Lung (tissue), 12 donors: ENCODE results near the gene STC2. TPM values are rescaled to one million over a fixed set of nuclear protein-coding genes. Genes with fewer than 3 reads are reported as not detected.
A peak's percentile ranks its signal among the peaks of the same experiment; 100 is the strongest.

Source experiments
- ATAC-seq: fragments of 200-7000 bp; cut with Tn5 transposase; one replicate; pipeline ENCODE4 v1.9.1; 2020; ENCODE audit warnings: moderate number of reproducible peaks; ENCODE audit not compliant: insufficient read depth, low FRiP score
- DNase-seq, 3 donors: peaks; one replicate each; pipeline ENCODE4 v3.0.0-alpha.2; 2013 to 2017
- H3K27ac ChIP-seq, 2 donors: one replicate each; pipeline ENCODE4 v1.5.1; 2013; ENCODE audit warnings: mild to moderate bottlenecking in 2 of 2, moderate library complexity in 2 of 2, control low read depth in 1 of 2, inconsistent platforms in 1 of 2, low read depth in 1 of 2, low read length in 1 of 2
- H3K27me3 ChIP-seq, 3 donors: one replicate each; pipeline ENCODE4 v1.5.1; 2013; ENCODE audit warnings: low read length in 2 of 3; ENCODE audit not compliant: control insufficient read depth in 3 of 3, insufficient read depth in 3 of 3
- H3K36me3 ChIP-seq, 4 donors: one replicate each; pipeline ENCODE4 v1.5.1; 2013; ENCODE audit warnings: low read length in 4 of 4, mild to moderate bottlenecking in 1 of 4, moderate library complexity in 1 of 4; ENCODE audit not compliant: control insufficient read depth in 4 of 4, insufficient read depth in 4 of 4
- H3K4me1 ChIP-seq, 5 donors: one replicate each; pipeline ENCODE4 v1.5.1; 2013; ENCODE audit warnings: low read length in 5 of 5, mild to moderate bottlenecking in 2 of 5, moderate library complexity in 1 of 5; ENCODE audit not compliant: control insufficient read depth in 5 of 5, insufficient read depth in 5 of 5
- H3K4me3 ChIP-seq: one replicate; pipeline ENCODE4 v1.5.1; 2013; ENCODE audit warnings: mild to moderate bottlenecking, control low read depth, moderate library complexity
- H3K9ac ChIP-seq, 2 donors: one replicate each; pipeline ENCODE4 v1.5.1; 2013; ENCODE audit warnings: low read length in 2 of 2, control low read depth in 1 of 2; ENCODE audit not compliant: insufficient read depth in 1 of 2
- H3K9me3 ChIP-seq, 4 donors: one replicate each; pipeline ENCODE4 v1.5.1; 2013; ENCODE audit warnings: low read length in 3 of 4, mild to moderate bottlenecking in 1 of 4, moderate library complexity in 1 of 4; ENCODE audit not compliant: control insufficient read depth in 4 of 4, insufficient read depth in 3 of 4
- CTCF ChIP-seq: IDR thresholded peaks from 2 replicates; pipeline ENCODE4 v1.5.1; 2012; ENCODE audit warnings: mild to moderate bottlenecking; ENCODE audit errors: control extremely low read depth, extremely low read depth
- WGBS, 2 donors: extraction: QIAGEN DNeasy Blood & Tissue Kit; methylation state at CpG; one replicate each; pipeline ENCODE4 v1.1.7; 2013; 5-methylcytosine and 5-hydroxymethylcytosine counted together
- polyA plus RNA-seq, 2 donors: library from polyadenylated mRNA; stranded (reverse); fragments of 200-250 nt; gene quantifications; one replicate each; pipeline ENCODE4 v1.2.1, GENCODE V29; 2013
- total RNA-seq, 2 donors: library from RNA; depleted of rRNA in 1 of 2; stranded (reverse); fragments of >200 nt in 1 of 2; gene quantifications; one replicate each; pipeline ENCODE4 v1.2.1, GENCODE V29; 2014 to 2021
- donor health status: control.
- donor health status: control.
- donor health status: Bipolar disorder and iron deficiency.
- donor health status: healthy.
- donor health status: DM: yes; HTN: yes; CAD: no.

Gene STC2
- total and polyA plus RNA-seq, 4 donors = 3.1 to 18.1 (median 8.4) TPM

GRCh38 chr5:173282916-173283315 is 45.3 kb downstream of the STC2 start:
- TF ChIP-seq CTCF = no peak
- H3K36me3 ChIP-seq = no peaks in the 10 kb centered on the region
- H3K9ac ChIP-seq = no peak overlapping the region
- no peak overlapping the region for H3K27ac ChIP-seq
- DNase-seq (no peak), ATAC-seq (no peak)
- WGBS, 2 donors = 80 to 85% methylated on average over 10 of the region's 10 CpGs
- H3K9me3 ChIP-seq = peaks cover 0 to 7% (median 0%) of the 10 kb centered on the region in 4 donors
- H3K4me1 ChIP-seq = peaks cover 0 to 4% (median 0%) of the 10 kb centered on the region in 5 donors
- no peak overlapping the region for H3K4me3 ChIP-seq
- peaks cover 0 to 21% (median 15%) of the 10 kb centered on the region in 3 donors for H3K27me3 ChIP-seq

- H3K36me3 ChIP-seq = no peaks in the 10 kb centered on the region
Observed at GRCh38 chr5:173281910-173282309, 46.3 kb downstream of the STC2 start.

GRCh38 chr5:173279166-173279565 is 49.0 kb downstream of the STC2 start:
- Histone ChIP-seq H3K4me3 (no peak overlapping the region), H3K4me1 (peaks cover 0 to 5% (median 3%) of the 10 kb centered on the region in 5 donors), H3K9me3 (peaks cover 0 to 7% (median 0%) of the 10 kb centered on the region in 4 donors), H3K9ac (no peak overlapping the region), H3K27me3 (peaks cover 0 to 14% (median 8%) of the 10 kb centered on the region in 3 donors), H3K27ac (peak overlapping the region in 1 of 2 donors; percentile 58), H3K36me3 (no peaks in the 10 kb centered on the region)
- no peak for ATAC-seq
- TF ChIP-seq CTCF = no peak
- DNase-seq = no peak
- WGBS, 2 donors = 94 to 95% methylated on average over 5 of the region's 5 CpGs

More at GRCh38 chr5:173281910-173282309, 46.3 kb downstream of the STC2 start:
- no peak for TF ChIP-seq CTCF
- DNase-seq (peak in 2 of 3 donors; percentile 37 to 47), ATAC-seq (no peak)
- WGBS, 2 donors = 23 to 25% methylated on average over 6 of the region's 6 CpGs
- peaks cover 0 to 4% (median 3%) of the 10 kb centered on the region in 5 donors for H3K4me1 ChIP-seq
- H3K27ac ChIP-seq = no peak overlapping the region
- H3K4me3 ChIP-seq = no peak overlapping the region
- H3K9me3 ChIP-seq = peaks cover 0 to 7% (median 0%) of the 10 kb centered on the region in 4 donors
- peaks cover 0 to 20% (median 15%) of the 10 kb centered on the region in 3 donors for H3K27me3 ChIP-seq
- H3K9ac ChIP-seq = no peak overlapping the region

- 84 to 85% methylated on average over 5 of the region's 5 CpGs for WGBS, 2 donors
- Histone ChIP-seq H3K9me3 (peaks cover 0 to 3% (median 0%) of the 10 kb centered on the region in 4 donors), H3K9ac (no peak overlapping the region), H3K4me3 (no peak overlapping the region), H3K27ac (peak overlapping the region in 1 of 2 donors; percentile 58), H3K27me3 (peaks cover 0 to 12% (median 6%) of the 10 kb centered on the region in 3 donors), H3K4me1 (peaks cover 0 to 5% (median 0%) of the 10 kb centered on the region in 5 donors), H3K36me3 (no peaks in the 10 kb centered on the region)
- ATAC-seq = no peak
- no peak for DNase-seq
- TF ChIP-seq CTCF = no peak
Observed at GRCh38 chr5:173278641-173279040, 49.6 kb downstream of the STC2 start.
